T-cell (primary cell): ENCODE data around the gene BCL2A1. TPM values are rescaled to one million over a fixed set of nuclear protein-coding genes. Genes with fewer than 3 reads are reported as not detected.

Experiments
- ATAC-seq, 4 experiments: fragments of 200-7000 bp in 3 of 4; fragments of 150-1000 bp in 1 of 4; cut with Tn5 transposase; replicated peaks in 1 of 4; 1 replicate in 3 of 4; 2 replicates in 1 of 4; pipeline ENCODE4 v1.10.0; 2021; ENCODE audit warnings: moderate library complexity in 3 of 4, mild to moderate bottlenecking in 2 of 4, moderate number of reproducible peaks in 1 of 4
- CTCF ChIA-PET, 2 donors: fragments of 300-600 bp; sonication (Branson Sonifier 250); formaldehyde crosslinking; loops; one replicate each; lab custom pipeline; 2022; ENCODE audit warnings: antibody characterized with exemption in 2 of 2; lab: Charles Lee
- POLR2A ChIA-PET, 2 donors: fragments of 300-600 bp; sonication (Branson Sonifier 250); formaldehyde crosslinking; loops; one replicate each; lab custom pipeline; 2022; ENCODE audit warnings: antibody characterized with exemption in 2 of 2; lab: Charles Lee
- DNase-seq, 35 experiments: peaks; one replicate each; pipeline versions ENCODE4 v3.0.0 to v3.0.0-alpha.2; 2013 to 2023
- H3K27ac ChIP-seq: one replicate; pipeline ENCODE4 v1.5.1; 2013; ENCODE audit warnings: low read length
- H3K27me3 ChIP-seq, 2 experiments: replicated peaks in 1 of 2; 1 replicate in 1 of 2; 2 replicates in 1 of 2; pipeline versions ENCODE4 v1.6.1 to v1.7.0; 2013; ENCODE audit warnings: low read length in 1 of 2, mixed read lengths in 1 of 2; ENCODE audit not compliant: control insufficient read depth in 2 of 2, insufficient read depth in 2 of 2; ENCODE audit errors: extremely low read depth in 1 of 2
- H3K36me3 ChIP-seq, 2 donors: 1 replicate in 1 of 2; 2 replicates in 1 of 2; pipeline versions ENCODE4 v1.6.1 to v1.7.0; 2013; ENCODE audit warnings: low read length in 1 of 2; ENCODE audit not compliant: control insufficient read depth in 2 of 2, insufficient read depth in 1 of 2; ENCODE audit errors: extremely low read depth in 1 of 2
- H3K4me1 ChIP-seq, 2 experiments: 1 replicate in 1 of 2; 2 replicates in 1 of 2; pipeline versions ENCODE4 v1.6.1 to v1.7.0; 2013; ENCODE audit warnings: low read length in 2 of 2, mixed read lengths in 1 of 2; ENCODE audit not compliant: insufficient read depth in 2 of 2, control insufficient read depth in 1 of 2; ENCODE audit errors: extremely low read depth in 1 of 2
- H3K4me3 ChIP-seq, 2 donors: 1 replicate in 1 of 2; 2 replicates in 1 of 2; pipeline versions ENCODE4 v1.5.1 to v1.7.0; 2013; ENCODE audit warnings: mild to moderate bottlenecking in 2 of 2, low read length in 1 of 2, moderate library complexity in 1 of 2; ENCODE audit not compliant: control insufficient read depth in 1 of 2; ENCODE audit errors: extremely low read depth in 1 of 2
- H3K9me3 ChIP-seq: 2 replicates; pipeline ENCODE4 v1.7.0; 2013
- H3K27ac Mint-ChIP-seq, 2 donors: one replicate each; pipeline ENCODE4 v1.8.0; 2020 to 2021; ENCODE audit warnings: mild to moderate bottlenecking in 2 of 2, mixed read lengths in 2 of 2
- H3K27me3 Mint-ChIP-seq, 2 donors: one replicate each; pipeline ENCODE4 v1.8.0; 2021 to 2022; ENCODE audit warnings: mixed read lengths in 2 of 2
- H3K36me3 Mint-ChIP-seq: one replicate; pipeline ENCODE4 v1.8.0; 2021; ENCODE audit warnings: mixed read lengths
- H3K4me1 Mint-ChIP-seq, 3 donors: one replicate each; pipeline ENCODE4 v1.8.0; 2020 to 2022; ENCODE audit warnings: mixed read lengths in 3 of 3, mild to moderate bottlenecking in 1 of 3
- H3K4me3 Mint-ChIP-seq, 3 donors: one replicate each; pipeline ENCODE4 v1.8.0; 2020 to 2022; ENCODE audit warnings: mild to moderate bottlenecking in 3 of 3, mixed read lengths in 3 of 3, moderate library complexity in 3 of 3
- H3K9me3 Mint-ChIP-seq, 3 donors: one replicate each; pipeline ENCODE4 v1.8.0; 2020 to 2022; ENCODE audit warnings: mixed read lengths in 3 of 3
- WGBS: methylation state at CpG from one replicate; pipeline ENCODE4 v1.1.5; 2013; ENCODE audit warnings: missing lambda C conversion rate; ENCODE audit not compliant: insufficient coverage; 5-methylcytosine and 5-hydroxymethylcytosine counted together
- total RNA-seq, 35 experiments: library from RNA in 6 of 35; stranded (reverse) in 6 of 35; fragments of 120-200 nt in 1 of 35; gene quantifications; one replicate each; pipeline versions ENCODE4 v1.2.1 to v1.2.4 and lab custom pipeline; 2013 to 2026

BCL2A1 gene
- total RNA-seq, 5 donors from 2014 or later (not counting 1 experiment from before 2014, with no cell fraction given) = 10.6 to 26.2 (median 13.6) TPM

GRCh38 chr15:79960502-79961212, 10.3 kb downstream of the BCL2A1 start:
- Mint-ChIP-seq H3K36me3 (peaks cover 21% of the 10 kb centered on the region), H3K27ac (peak overlapping the region in 1 of 2 donors; percentile 28), H3K4me3 (no peak overlapping the region), H3K4me1 (peaks cover 17 to 23% (median 17%) of the 10 kb centered on the region in 3 donors), H3K9me3 (no peaks in the 10 kb centered on the region), H3K27me3 (no peaks in the 10 kb centered on the region)
- Histone ChIP-seq H3K36me3 (peaks cover 0 to 7% of the 10 kb centered on the region in 2 donors), H3K27ac (no peak overlapping the region), H3K4me1 (no peaks in the 10 kb centered on the region), H3K27me3 (no peaks in the 10 kb centered on the region), H3K9me3 (no peaks in the 10 kb centered on the region), H3K4me3 (no peak overlapping the region)
- ChIA-PET CTCF (interaction anchor here in 1 of 2 donors (0.9 kb wide), 1 partner anchor 31 kb away, joined by 4 read pairs; no protein-coding TSS in a partner anchor), POLR2A (no interaction called here)
- no peak for DNase-seq
- WGBS = 100% methylated on average over 3 of the region's 10 CpGs
- no peak for ATAC-seq

GRCh38 chr15:79957741-79958140, 13.3 kb downstream of the BCL2A1 start:
- H3K9me3 ChIP-seq = no peaks in the 10 kb centered on the region
- H3K4me1 ChIP-seq = peaks cover 6 to 8% of the 10 kb centered on the region in 2 experiments
- no peak for DNase-seq
- no peaks in the 10 kb centered on the region for H3K27me3 ChIP-seq
- peaks cover 24 to 29% (median 27%) of the 10 kb centered on the region in 3 donors for H3K4me1 Mint-ChIP-seq
- ChIA-PET POLR2A (interaction anchor here in 1 of 2 donors (0.6 kb wide), 1 partner anchor 45 kb away, joined by 7 read pairs; no protein-coding TSS in a partner anchor), CTCF (no interaction called here)
- ATAC-seq = no peak
- no peak overlapping the region for H3K4me3 ChIP-seq
- H3K27ac Mint-ChIP-seq = no peak overlapping the region
- H3K4me3 Mint-ChIP-seq = no peak overlapping the region
- no peaks in the 10 kb centered on the region for H3K27me3 Mint-ChIP-seq
- peaks cover 10% of the 10 kb centered on the region for H3K36me3 Mint-ChIP-seq
- no peaks in the 10 kb centered on the region for H3K9me3 Mint-ChIP-seq
- no peak overlapping the region for H3K27ac ChIP-seq
- peaks cover 0 to 7% of the 10 kb centered on the region in 2 donors for H3K36me3 ChIP-seq

DNA sequence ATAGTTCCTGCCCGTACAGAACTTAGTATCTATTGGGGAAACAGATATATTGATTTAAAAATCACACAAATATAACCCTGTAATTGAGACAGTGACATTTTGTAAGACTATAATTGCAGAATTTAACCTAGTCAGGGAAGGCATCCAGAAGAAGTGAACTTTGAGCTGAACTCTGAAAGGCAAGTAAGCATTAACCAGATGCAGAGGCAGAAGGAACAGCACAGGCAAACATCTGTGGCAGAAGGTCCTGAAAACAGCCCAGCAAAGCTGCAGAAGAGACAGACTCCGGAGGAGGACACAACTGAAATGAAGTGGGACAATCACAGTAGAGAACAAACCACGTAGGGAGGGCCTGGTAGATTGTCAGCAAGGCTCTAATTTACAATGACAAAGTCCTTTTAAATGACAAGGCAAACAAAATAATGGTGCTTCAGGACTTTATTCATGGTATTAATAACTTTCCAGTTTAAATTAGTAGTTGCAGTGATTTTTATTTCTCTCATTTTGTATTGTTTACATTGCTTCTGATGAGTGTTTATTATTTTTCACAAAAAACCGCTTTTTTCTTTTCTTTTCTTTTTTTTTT, 14.5 kb downstream of the BCL2A1 start:
- 83% methylated on average over 1 of the region's 4 CpGs for WGBS
- Mint-ChIP-seq H3K4me1 (peaks cover 18 to 21% (median 21%) of the 10 kb centered on the region in 3 donors), H3K4me3 (no peak overlapping the region), H3K27me3 (no peaks in the 10 kb centered on the region), H3K27ac (no peak overlapping the region), H3K36me3 (peaks cover 9% of the 10 kb centered on the region), H3K9me3 (no peaks in the 10 kb centered on the region)
- DNase-seq (no peak), ATAC-seq (no peak)
- peaks cover 0 to 7% of the 10 kb centered on the region in 2 donors for H3K36me3 ChIP-seq
- H3K27me3 ChIP-seq = no peaks in the 10 kb centered on the region
- H3K27ac ChIP-seq = no peak overlapping the region
- peaks cover 6 to 8% of the 10 kb centered on the region in 2 experiments for H3K4me1 ChIP-seq
- no peaks in the 10 kb centered on the region for H3K9me3 ChIP-seq
- H3K4me3 ChIP-seq = no peak overlapping the region
- ChIA-PET POLR2A (no interaction called here), CTCF (no interaction called here)

DNA sequence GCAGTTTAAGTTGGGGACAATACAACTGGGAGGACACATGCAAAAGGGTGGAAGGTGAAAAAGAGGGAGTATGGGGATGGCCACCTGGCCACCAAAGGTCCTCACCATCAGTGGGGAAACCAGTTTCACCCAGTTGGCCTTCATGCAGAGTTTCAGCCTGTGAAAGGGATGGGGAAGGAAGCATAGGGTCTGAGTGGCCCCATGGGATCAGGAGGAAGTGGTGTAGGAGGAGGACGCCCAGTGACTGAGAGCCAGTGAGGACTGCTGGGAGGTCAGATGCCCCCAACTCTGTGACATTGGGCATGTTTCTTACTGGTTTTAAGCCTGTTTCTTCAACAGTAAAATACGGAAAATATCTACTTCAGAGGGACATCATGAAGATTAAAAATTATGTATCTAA, 16.3 kb downstream of the BCL2A1 start:
- Histone ChIP-seq H3K4me1 (peaks cover 6 to 8% of the 10 kb centered on the region in 2 experiments), H3K27me3 (no peaks in the 10 kb centered on the region), H3K9me3 (no peaks in the 10 kb centered on the region), H3K36me3 (no peaks in the 10 kb centered on the region), H3K27ac (no peak overlapping the region), H3K4me3 (no peak overlapping the region)
- DNase-seq (no peak), ATAC-seq (no peak)
- Mint-ChIP-seq H3K9me3 (no peaks in the 10 kb centered on the region), H3K27ac (peak overlapping the region; percentile 60 to 71), H3K4me3 (no peak overlapping the region), H3K27me3 (no peaks in the 10 kb centered on the region), H3K36me3 (no peaks in the 10 kb centered on the region), H3K4me1 (peaks cover 18 to 21% (median 21%) of the 10 kb centered on the region in 3 donors)
- WGBS = 80% methylated on average over 1 of the region's 2 CpGs
- ChIA-PET CTCF (no interaction called here), POLR2A (no interaction called here)

GRCh38 chr15:79953951-79954444, 17.0 kb downstream of the BCL2A1 start:
- no peak for DNase-seq
- peak; percentile 55 to 87 (median 74) for ATAC-seq

GRCh38 chr15:79952329-79952728, 18.7 kb downstream of the BCL2A1 start:
- Mint-ChIP-seq H3K9me3 (no peaks in the 10 kb centered on the region), H3K4me1 (peaks cover 18 to 21% (median 21%) of the 10 kb centered on the region in 3 donors), H3K27me3 (no peaks in the 10 kb centered on the region), H3K4me3 (no peak overlapping the region), H3K36me3 (no peaks in the 10 kb centered on the region), H3K27ac (no peak overlapping the region)
- WGBS = 100% methylated on average over 1 of the region's 2 CpGs
- Histone ChIP-seq H3K27me3 (no peaks in the 10 kb centered on the region), H3K4me1 (peaks cover 6 to 8% of the 10 kb centered on the region in 2 experiments), H3K4me3 (no peak overlapping the region), H3K27ac (no peak overlapping the region), H3K36me3 (no peaks in the 10 kb centered on the region), H3K9me3 (no peaks in the 10 kb centered on the region)
- POLR2A ChIA-PET = no interaction called here
- DNase-seq (no peak), ATAC-seq (no peak)
- CTCF ChIA-PET = no interaction called here

More at GRCh38 chr15:79953951-79954444, 17.0 kb downstream of the BCL2A1 start:
- H3K27ac Mint-ChIP-seq = peak overlapping the region; percentile 70 to 82
- 80% methylated on average over 1 of the region's 1 CpG for WGBS
- H3K27me3 Mint-ChIP-seq = no peaks in the 10 kb centered on the region
- ChIA-PET CTCF (no interaction called here), POLR2A (no interaction called here)
- no peaks in the 10 kb centered on the region for H3K36me3 ChIP-seq
- no peak overlapping the region for H3K4me3 Mint-ChIP-seq
- H3K9me3 Mint-ChIP-seq = no peaks in the 10 kb centered on the region
- H3K27ac ChIP-seq = peak overlapping the region; percentile 39
- no peaks in the 10 kb centered on the region for H3K36me3 Mint-ChIP-seq
- H3K9me3 ChIP-seq = no peaks in the 10 kb centered on the region
- no peak overlapping the region for H3K4me3 ChIP-seq
- no peaks in the 10 kb centered on the region for H3K27me3 ChIP-seq
- peaks cover 18 to 21% (median 21%) of the 10 kb centered on the region in 3 donors for H3K4me1 Mint-ChIP-seq
- peaks cover 6 to 8% of the 10 kb centered on the region in 2 experiments for H3K4me1 ChIP-seq
